B cell (primary cell): ENCODE results near the gene FHIT. TPM values are rescaled to one million over a fixed set of nuclear protein-coding genes. Genes with fewer than 3 reads are reported as not detected.

Experiments
- ATAC-seq: fragments of 200-7000 bp; cut with Tn5 transposase; one replicate; pipeline ENCODE4 v1.10.0; 2021; ENCODE audit warnings: low read depth, mild to moderate bottlenecking, moderate number of reproducible peaks, moderate library complexity
- CTCF ChIA-PET: fragments of 350-600 bp; sonication (Branson Sonifier 250); formaldehyde crosslinking; loops from one replicate; lab custom pipeline; 2021; ENCODE audit warnings: antibody characterized with exemption, inconsistent platforms; lab: Charles Lee
- POLR2A ChIA-PET: fragments of 350-600 bp; sonication (Branson Sonifier 250); formaldehyde crosslinking; loops from one replicate; lab custom pipeline; 2021; ENCODE audit warnings: antibody characterized with exemption; lab: Charles Lee
- DNase-seq: peaks from one replicate; pipeline ENCODE4 v3.0.0; 2013
- H2AFZ ChIP-seq: 2 replicates; pipeline ENCODE4 v1.6.1; 2012; ENCODE audit warnings: mild to moderate bottlenecking, low read depth, low read length; ENCODE audit not compliant: insufficient read depth, poor library complexity, severe bottlenecking
- H3K27ac ChIP-seq, 2 donors: 1 replicate in 1 of 2; 2 replicates in 1 of 2; pipeline ENCODE4 v1.5.1; 2012 to 2013; ENCODE audit warnings: low read length in 2 of 2, mild to moderate bottlenecking in 2 of 2, moderate library complexity in 1 of 2
- H3K27me3 ChIP-seq, 4 experiments: fragments of 200-600 bp in 1 of 4; sonication (generic) in 1 of 4; replicated peaks in 1 of 4; 1 replicate in 2 of 4; 2 replicates in 2 of 4; pipeline versions ENCODE4 v1.6.1 to v1.7.0; 2013 to 2016; ENCODE audit warnings: low read length in 3 of 4, mild to moderate bottlenecking in 2 of 4, mixed read lengths in 1 of 4, moderate library complexity in 1 of 4; ENCODE audit not compliant: insufficient read depth in 4 of 4, control insufficient read depth in 3 of 4; ENCODE audit errors: control extremely low read depth in 1 of 4
- H3K36me3 ChIP-seq, 2 experiments: replicated peaks in 1 of 2; 1 replicate in 1 of 2; 2 replicates in 1 of 2; pipeline versions ENCODE4 v1.6.1 to v1.7.1; 2013; ENCODE audit warnings: low read length in 1 of 2; ENCODE audit not compliant: insufficient read depth in 2 of 2, control insufficient read depth in 1 of 2; ENCODE audit errors: control extremely low read depth in 1 of 2, extremely low read depth in 1 of 2
- H3K4me1 ChIP-seq, 2 donors: fragments of 200-600 bp in 1 of 2; sonication (generic) in 1 of 2; 1 replicate in 1 of 2; 2 replicates in 1 of 2; pipeline versions ENCODE4 v1.5.1 to v1.6.1; 2013 to 2017; ENCODE audit warnings: low read length in 2 of 2; ENCODE audit not compliant: control insufficient read depth in 2 of 2, insufficient read depth in 2 of 2
- H3K4me2 ChIP-seq: replicated peaks from 2 replicates; pipeline ENCODE3; 2012; ENCODE audit warnings: mild to moderate bottlenecking, low read depth, low read length; ENCODE audit not compliant: poor library complexity, severe bottlenecking
- H3K4me3 ChIP-seq, 5 experiments: fragments of 200-600 bp in 1 of 5; sonication (generic) in 1 of 5; 1 replicate in 3 of 5; 2 replicates in 2 of 5; pipeline versions ENCODE4 v1.5.1 to v1.7.0; 2011 to 2016; ENCODE audit warnings: low read length in 4 of 5, mild to moderate bottlenecking in 4 of 5, low read depth in 2 of 5, control low read depth in 1 of 5, moderate library complexity in 1 of 5; ENCODE audit not compliant: insufficient read depth in 1 of 5; ENCODE audit errors: control extremely low read depth in 1 of 5, extremely low read depth in 1 of 5
- H3K79me2 ChIP-seq: fragments of 200-600 bp; sonication (generic); one replicate; pipeline ENCODE4 v1.6.0; 2016; ENCODE audit warnings: low read length; ENCODE audit not compliant: control insufficient read depth, insufficient read depth
- H3K9ac ChIP-seq: fragments of 200-600 bp; sonication (generic); 2 replicates; pipeline ENCODE4 v1.6.1; 2017; ENCODE audit warnings: mild to moderate bottlenecking, low read length, moderate library complexity
- H3K9me3 ChIP-seq, 3 donors: one replicate each; pipeline versions ENCODE4 v1.6.1 to v1.7.1; 2013; ENCODE audit warnings: low read length in 2 of 3; ENCODE audit not compliant: control insufficient read depth in 2 of 3, insufficient read depth in 1 of 3; ENCODE audit errors: control extremely low read depth in 1 of 3
- H4K20me1 ChIP-seq: 2 replicates; pipeline ENCODE4 v1.6.0; 2012; ENCODE audit warnings: mild to moderate bottlenecking, low read length; ENCODE audit not compliant: insufficient read depth, control insufficient read depth, poor library complexity, severe bottlenecking
- H3K27ac Mint-ChIP-seq: one replicate; pipeline ENCODE4 v1.8.0; 2021; ENCODE audit warnings: mixed read lengths
- H3K27me3 Mint-ChIP-seq: one replicate; pipeline ENCODE4 v1.8.0; 2021; ENCODE audit warnings: mixed read lengths
- H3K4me1 Mint-ChIP-seq: one replicate; pipeline ENCODE4 v1.8.0; 2021; ENCODE audit warnings: mixed read lengths
- H3K4me3 Mint-ChIP-seq: one replicate; pipeline ENCODE4 v1.8.0; 2021; ENCODE audit warnings: mixed read lengths
- H3K9me3 Mint-ChIP-seq: one replicate; pipeline ENCODE4 v1.8.0; 2022; ENCODE audit warnings: mixed read lengths; ENCODE audit not compliant: insufficient read depth
- CTCF ChIP-seq: fragments of 200-600 bp; IDR thresholded peaks from one replicate; pipeline ENCODE4 v1.8.0; 2022; ENCODE audit warnings: antibody characterized with exemption, mild to moderate bottlenecking
- EZH2 ChIP-seq: IDR thresholded peaks from 2 replicates; pipeline ENCODE4 v1.6.1; 2012; ENCODE audit warnings: borderline replicate concordance, low read depth, mild to moderate bottlenecking, moderate library complexity, low read length; ENCODE audit not compliant: insufficient read depth, poor library complexity, severe bottlenecking
- WGBS: methylation state at CpG from one replicate; pipeline ENCODE4 v1.1.5; 2013; ENCODE audit warnings: missing lambda C conversion rate; ENCODE audit not compliant: insufficient coverage; 5-methylcytosine and 5-hydroxymethylcytosine counted together
- intact Hi-C: fragments of 100-400 bp; cut with micrococcal nuclease; formaldehyde crosslinking; loops from one replicate; pipeline ENCODE4 v1.10.0; 2022
- polyA plus RNA-seq: library from polyadenylated mRNA; depleted of rRNA; stranded (reverse); fragments of >200 nt; gene quantifications from 2 replicates; pipeline ENCODE4 v1.2.3, GENCODE V29; 2012
- total RNA-seq, 2 donors: library from RNA; stranded (reverse); fragments of 120-200 nt in 1 of 2; gene quantifications; 1 replicate in 1 of 2; 2 replicates in 1 of 2; pipeline versions ENCODE4 v1.2.3 to v1.2.4, GENCODE V29; 2013 to 2022

FHIT gene
- total and polyA plus RNA-seq, 2 donors (not counting 1 experiment from before 2014, with no cell fraction given) = 1.7 to 7.8 TPM

GRCh38 chr3:60238550-60238949, 1012.7 kb downstream of the FHIT start:
- intact Hi-C loops = no loop called here
- H3K4me1 ChIP-seq = no peaks in the 10 kb centered on the region
- H3K36me3 ChIP-seq = no peaks in the 10 kb centered on the region
- H2AFZ ChIP-seq = no peak overlapping the region
- no peak overlapping the region for H3K4me2 ChIP-seq
- no peak for TF ChIP-seq EZH2
- TF ChIP-seq CTCF = no peak
- H3K27ac ChIP-seq = no peak overlapping the region
- H3K4me3 Mint-ChIP-seq = no peak overlapping the region
- H3K9me3 Mint-ChIP-seq = no peaks in the 10 kb centered on the region
- H4K20me1 ChIP-seq = no peaks in the 10 kb centered on the region
- H3K27ac Mint-ChIP-seq = no peak overlapping the region
- no peak for ATAC-seq
- no peaks in the 10 kb centered on the region for H3K4me1 Mint-ChIP-seq
- CTCF ChIA-PET = no interaction called here
- H3K9me3 ChIP-seq = no peaks in the 10 kb centered on the region
- H3K27me3 ChIP-seq = no peaks in the 10 kb centered on the region
- WGBS = no CpG with 5 or more reads among the region's 2 CpGs
- no peak overlapping the region for H3K9ac ChIP-seq
- H3K27me3 Mint-ChIP-seq = peaks cover 2% of the 10 kb centered on the region
- H3K79me2 ChIP-seq = no peaks in the 10 kb centered on the region
- no peak overlapping the region for H3K4me3 ChIP-seq
- POLR2A ChIA-PET = no interaction called here
- no peak for DNase-seq

- H3K4me3 Mint-ChIP-seq = no peak overlapping the region
- intact Hi-C loops = no loop called here
- 75% methylated on average over 2 of the region's 2 CpGs for WGBS
- Histone ChIP-seq H3K4me1 (peaks cover 5 to 14% of the 10 kb centered on the region in 2 donors), H4K20me1 (no peaks in the 10 kb centered on the region), H3K4me3 (no peak overlapping the region), H3K27me3 (no peaks in the 10 kb centered on the region), H3K9ac (no peak overlapping the region), H3K36me3 (no peaks in the 10 kb centered on the region), H2AFZ (no peak overlapping the region), H3K27ac (no peak overlapping the region), H3K9me3 (no peaks in the 10 kb centered on the region), H3K4me2 (no peak overlapping the region), H3K79me2 (no peaks in the 10 kb centered on the region)
- no peaks in the 10 kb centered on the region for H3K9me3 Mint-ChIP-seq
- H3K4me1 Mint-ChIP-seq = peaks cover 10% of the 10 kb centered on the region
- ATAC-seq (no peak), DNase-seq (no peak)
- no peak overlapping the region for H3K27ac Mint-ChIP-seq
- ChIA-PET POLR2A (no interaction called here), CTCF (no interaction called here)
- no peaks in the 10 kb centered on the region for H3K27me3 Mint-ChIP-seq
- TF ChIP-seq EZH2 (no peak), CTCF (no peak)
These were observed 1021.8 kb downstream of the FHIT start for GRCh38 chr3:60229502-60229901.
